Measurements from ENCODE around the gene ZBTB25. TPM values are rescaled to one million over a fixed set of nuclear protein-coding genes. Genes with fewer than 3 reads are reported as not detected.

The ZBTB25 gene
- polyA plus RNA-seq, 1 of the 3 experiments (the other 2 are of a cell fraction), result 4.5 TPM

GRCh38 chr14:64501411-64502171, 2.0 kb downstream of the ZBTB25 start (continued):
- TF ChIP-seq REST (IDR thresholded peaks at IDR 0.05; ENCODE audit: low read depth, low read length) (no peak), RCOR1 (IDR thresholded peaks at IDR 0.05; ENCODE audit: low read length) (peak; percentile 61), CHD2 (IDR thresholded peaks at IDR 0.05; ENCODE audit: low read length, partially characterized antibody) (peak; percentile 80), CTCF (IDR thresholded peaks at IDR 0.05) (no peak; the same call in 1 of the 2 replicates)

- Histone ChIP-seq H3K79me2 (ENCODE audit: insufficient read depth) (peaks cover 55% of the 10 kb centered on the region), H2AFZ (ENCODE audit: low read depth) (no peak overlapping the region), H3K4me3 (ENCODE audit: low read depth in 2 of 2, low read length in 1 of 2) (no peak overlapping the region), H3K27ac (ENCODE audit: low read depth in 2 of 2, low read length in 1 of 2) (peak overlapping the region; percentile 28 to 95; a peak in 2 of 4 replicates), H3F3A (replicated peaks; ENCODE audit: insufficient read depth) (peaks cover 26% of the 10 kb centered on the region), H3K9ac (no peak overlapping the region), H4K20me1 (ENCODE audit: insufficient read depth) (no peaks in the 10 kb centered on the region), H3K4me1 (ENCODE audit: control insufficient read depth in 1 of 2, insufficient read depth in 2 of 2, low read depth in 1 of 2, low read length in 1 of 2) (peaks cover 21 to 24% of the 10 kb centered on the region in 2 experiments), H3K27me3 (ENCODE audit: insufficient read depth) (no peaks in the 10 kb centered on the region), H3K36me3 (replicated peaks in 1 of 2; ENCODE audit: control insufficient read depth in 1 of 2, insufficient read depth in 2 of 2, low read length in 1 of 2) (peaks cover 8 to 13% of the 10 kb centered on the region in 2 experiments), H3K9me2 (no peaks in the 10 kb centered on the region), H3K4me2 (no peak overlapping the region), H3K9me3 (no peaks in the 10 kb centered on the region)
- ChIA-PET CTCF (interaction anchor here (5.6 kb wide), 1 partner anchor 21 kb away, joined by 20 read pairs; no protein-coding TSS in a partner anchor), POLR2A (interaction anchor here (1.5 kb wide), 1 partner anchor 9 kb away, joined by 3 read pairs; no protein-coding TSS in a partner anchor)
- WGBS (ENCODE audit: low lambda C conversion rate), result 97% methylated on average over 1 of the region's 1 CpG
- no peak for DNase-seq
- TF ChIP-seq USF1 (IDR thresholded peaks at IDR 0.05; ENCODE audit: borderline replicate concordance, low read depth), result no peak
- TF ChIP-seq FOSL2 (IDR thresholded peaks at IDR 0.05; ENCODE audit: borderline replicate concordance, low read depth), result no peak
- TF ChIP-seq YY1 (IDR thresholded peaks at IDR 0.05; ENCODE audit: low read depth), result no peak
- no peak for TF ChIP-seq TAF1 (IDR thresholded peaks at IDR 0.05; ENCODE audit: borderline replicate concordance, low read depth, low read length)
- no peak for TF ChIP-seq IRF3 (IDR thresholded peaks at IDR 0.05; ENCODE audit: low read depth, low read length)
These were observed 3.5 kb downstream of the ZBTB25 start for GRCh38 chr14:64500088-64500487.

Data from SK-N-SH (cell line).